Lung (tissue), 12 donors: ENCODE measurements around the gene INTS7. TPM values are rescaled to one million over a fixed set of nuclear protein-coding genes. Genes with fewer than 3 reads are reported as not detected.

Experiments used
- ATAC-seq: fragments of 200-7000 bp; cut with Tn5 transposase; one replicate; pipeline ENCODE4 v1.9.1; 2020; ENCODE audit warnings: moderate number of reproducible peaks; ENCODE audit not compliant: insufficient read depth, low FRiP score
- DNase-seq, 3 donors: peaks; one replicate each; pipeline ENCODE4 v3.0.0-alpha.2; 2013 to 2017
- H3K27ac ChIP-seq, 2 donors: one replicate each; pipeline ENCODE4 v1.5.1; 2013; ENCODE audit warnings: mild to moderate bottlenecking in 2 of 2, moderate library complexity in 2 of 2, control low read depth in 1 of 2, inconsistent platforms in 1 of 2, low read depth in 1 of 2, low read length in 1 of 2
- H3K27me3 ChIP-seq, 3 donors: one replicate each; pipeline ENCODE4 v1.5.1; 2013; ENCODE audit warnings: low read length in 2 of 3; ENCODE audit not compliant: control insufficient read depth in 3 of 3, insufficient read depth in 3 of 3
- H3K36me3 ChIP-seq, 4 donors: one replicate each; pipeline ENCODE4 v1.5.1; 2013; ENCODE audit warnings: low read length in 4 of 4, mild to moderate bottlenecking in 1 of 4, moderate library complexity in 1 of 4; ENCODE audit not compliant: control insufficient read depth in 4 of 4, insufficient read depth in 4 of 4
- H3K4me1 ChIP-seq, 5 donors: one replicate each; pipeline ENCODE4 v1.5.1; 2013; ENCODE audit warnings: low read length in 5 of 5, mild to moderate bottlenecking in 2 of 5, moderate library complexity in 1 of 5; ENCODE audit not compliant: control insufficient read depth in 5 of 5, insufficient read depth in 5 of 5
- H3K4me3 ChIP-seq: one replicate; pipeline ENCODE4 v1.5.1; 2013; ENCODE audit warnings: mild to moderate bottlenecking, control low read depth, moderate library complexity
- H3K9ac ChIP-seq, 2 donors: one replicate each; pipeline ENCODE4 v1.5.1; 2013; ENCODE audit warnings: low read length in 2 of 2, control low read depth in 1 of 2; ENCODE audit not compliant: insufficient read depth in 1 of 2
- H3K9me3 ChIP-seq, 4 donors: one replicate each; pipeline ENCODE4 v1.5.1; 2013; ENCODE audit warnings: low read length in 3 of 4, mild to moderate bottlenecking in 1 of 4, moderate library complexity in 1 of 4; ENCODE audit not compliant: control insufficient read depth in 4 of 4, insufficient read depth in 3 of 4
- WGBS, 2 donors: extraction: QIAGEN DNeasy Blood & Tissue Kit; methylation state at CpG; one replicate each; pipeline ENCODE4 v1.1.7; 2013; 5-methylcytosine and 5-hydroxymethylcytosine counted together
- polyA plus RNA-seq, 2 donors: library from polyadenylated mRNA; stranded (reverse); fragments of 200-250 nt; gene quantifications; one replicate each; pipeline ENCODE4 v1.2.1, GENCODE V29; 2013
- total RNA-seq, 2 donors: library from RNA; depleted of rRNA in 1 of 2; stranded (reverse); fragments of >200 nt in 1 of 2; gene quantifications; one replicate each; pipeline ENCODE4 v1.2.1, GENCODE V29; 2014 to 2021
- TF ChIP-seq, protein P1 (sequence below): IDR thresholded peaks from 2 replicates; pipeline ENCODE4 v1.5.1; 2012; ENCODE audit warnings: mild to moderate bottlenecking; ENCODE audit errors: control extremely low read depth, extremely low read depth
- donor health status: control.
- donor health status: control.
- donor health status: Bipolar disorder and iron deficiency.
- donor health status: healthy.
- donor health status: DM: yes; HTN: yes; CAD: no.

INTS7 gene
- total and polyA plus RNA-seq, 4 donors = 6.4 to 18.9 (median 11.8) TPM

DNA sequence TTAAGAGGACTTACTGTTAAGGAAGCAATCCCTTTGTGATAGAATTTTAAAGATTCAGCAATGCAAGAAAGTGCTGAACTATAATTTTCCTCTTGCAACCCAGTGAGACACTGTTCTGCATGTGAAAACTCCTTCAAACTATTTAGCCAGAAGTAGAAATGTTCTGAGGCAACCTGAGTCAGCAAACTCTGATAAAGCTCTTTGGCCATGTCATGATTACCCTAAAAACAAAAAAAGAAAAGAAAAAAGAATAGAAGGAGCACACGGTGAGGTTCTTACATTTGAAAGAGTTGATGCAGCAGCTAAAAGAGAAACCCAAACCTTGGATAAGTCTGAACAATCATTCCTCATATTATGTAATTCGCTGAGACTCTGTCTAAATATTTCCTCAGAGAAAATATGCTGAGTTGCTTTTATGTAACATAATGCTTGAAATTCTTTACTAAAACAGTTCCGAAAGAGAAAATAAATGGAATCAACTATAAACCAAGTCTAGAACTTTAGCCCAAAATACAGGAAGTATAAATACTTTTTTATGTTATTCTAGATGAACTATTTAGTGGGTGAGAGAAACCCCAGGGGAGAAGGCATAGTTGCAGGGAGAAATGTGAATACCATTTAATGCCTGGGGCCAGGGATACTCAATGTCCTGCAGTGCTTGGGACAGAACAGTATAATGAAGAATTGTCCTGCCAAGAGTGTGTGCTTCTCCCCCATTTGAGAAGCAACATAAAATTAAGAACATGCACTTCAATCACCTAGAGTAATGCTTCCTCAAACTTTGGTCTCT is 60.0 kb downstream of the INTS7 start:
- H3K27ac ChIP-seq = no peak overlapping the region

DNA sequence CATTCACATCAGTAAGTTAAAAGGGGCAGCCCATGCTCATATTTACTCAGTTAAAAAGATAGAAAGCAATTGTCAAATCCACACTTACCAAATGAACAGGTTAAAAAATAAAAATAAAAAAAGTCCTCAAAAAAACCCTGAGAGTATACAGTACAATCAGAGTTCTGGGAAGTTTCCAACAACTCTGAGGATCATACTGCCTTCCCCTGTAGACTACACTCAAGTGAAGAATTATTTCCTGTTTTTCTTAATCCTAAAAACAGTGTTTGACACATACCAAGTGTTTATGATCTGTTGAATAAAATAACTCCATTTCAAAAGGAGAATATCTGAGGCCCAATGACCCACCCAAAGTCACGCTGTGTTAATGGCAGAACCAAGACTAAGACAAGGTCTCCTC is 61.8 kb downstream of the INTS7 start:
- H3K9me3 ChIP-seq = peaks cover 0 to 1% (median 0%) of the 10 kb centered on the region in 4 donors
- H3K4me3 ChIP-seq = no peak overlapping the region
- H3K36me3 ChIP-seq = peaks cover 2 to 10% (median 3%) of the 10 kb centered on the region in 4 donors
- TF ChIP-seq, protein P1, sequence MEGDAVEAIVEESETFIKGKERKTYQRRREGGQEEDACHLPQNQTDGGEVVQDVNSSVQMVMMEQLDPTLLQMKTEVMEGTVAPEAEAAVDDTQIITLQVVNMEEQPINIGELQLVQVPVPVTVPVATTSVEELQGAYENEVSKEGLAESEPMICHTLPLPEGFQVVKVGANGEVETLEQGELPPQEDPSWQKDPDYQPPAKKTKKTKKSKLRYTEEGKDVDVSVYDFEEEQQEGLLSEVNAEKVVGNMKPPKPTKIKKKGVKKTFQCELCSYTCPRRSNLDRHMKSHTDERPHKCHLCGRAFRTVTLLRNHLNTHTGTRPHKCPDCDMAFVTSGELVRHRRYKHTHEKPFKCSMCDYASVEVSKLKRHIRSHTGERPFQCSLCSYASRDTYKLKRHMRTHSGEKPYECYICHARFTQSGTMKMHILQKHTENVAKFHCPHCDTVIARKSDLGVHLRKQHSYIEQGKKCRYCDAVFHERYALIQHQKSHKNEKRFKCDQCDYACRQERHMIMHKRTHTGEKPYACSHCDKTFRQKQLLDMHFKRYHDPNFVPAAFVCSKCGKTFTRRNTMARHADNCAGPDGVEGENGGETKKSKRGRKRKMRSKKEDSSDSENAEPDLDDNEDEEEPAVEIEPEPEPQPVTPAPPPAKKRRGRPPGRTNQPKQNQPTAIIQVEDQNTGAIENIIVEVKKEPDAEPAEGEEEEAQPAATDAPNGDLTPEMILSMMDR = no peak
- no peaks in the 10 kb centered on the region for H3K4me1 ChIP-seq
- H3K27ac ChIP-seq = no peak overlapping the region
- peak in 1 of 3 donors; percentile 20 for DNase-seq
- H3K9ac ChIP-seq = no peak overlapping the region
- 84 to 86% methylated on average over 1 of the region's 1 CpG for WGBS, 2 donors
- ATAC-seq = no peak
- no peaks in the 10 kb centered on the region for H3K27me3 ChIP-seq

More for the DNA sequence above, 60.0 kb downstream of the INTS7 start:
- Histone ChIP-seq H3K36me3 (peaks cover 5 to 12% (median 9%) of the 10 kb centered on the region in 4 donors), H3K9ac (peak overlapping the region in 1 of 2 donors; percentile 26), H3K27me3 (no peaks in the 10 kb centered on the region), H3K4me1 (no peaks in the 10 kb centered on the region), H3K9me3 (peaks cover 0 to 1% (median 0%) of the 10 kb centered on the region in 4 donors), H3K4me3 (no peak overlapping the region)
- ATAC-seq (no peak), DNase-seq (peak in 2 of 3 donors; percentile 22 to 32)
- TF ChIP-seq, protein P1 = no peak
- 51 to 82% methylated on average over 3 of the region's 3 CpGs for WGBS, 2 donors

DNA sequence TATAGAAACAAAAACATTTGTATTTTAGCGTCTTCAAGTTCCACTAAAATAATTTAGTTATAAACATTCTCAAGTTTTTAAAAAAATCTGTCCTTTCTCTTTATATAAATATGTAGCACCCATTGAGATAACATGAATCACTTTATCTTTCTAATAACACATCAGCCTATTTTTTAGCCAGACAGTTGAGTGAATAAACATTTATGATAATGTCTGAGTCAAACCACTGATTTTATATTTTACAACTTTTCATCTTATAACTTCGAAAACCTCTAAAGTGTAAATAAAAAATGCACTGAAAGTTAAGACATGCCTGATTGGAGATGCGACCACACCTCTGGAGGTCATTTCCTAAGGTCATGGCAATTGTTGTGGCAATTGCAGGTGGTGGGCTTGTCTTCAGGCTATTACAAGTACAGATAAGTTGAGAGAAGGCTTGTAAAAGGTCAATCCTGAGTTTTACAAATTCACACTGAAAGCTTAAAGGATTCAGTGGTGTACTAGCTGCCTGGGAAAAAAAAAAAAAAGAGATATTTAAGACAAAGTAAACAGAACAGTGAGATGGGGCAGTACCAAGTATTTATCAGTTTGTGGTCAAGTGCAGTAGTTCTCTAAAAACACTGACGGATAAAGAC is 67.0 kb downstream of the INTS7 start:
- Histone ChIP-seq H3K36me3 (peaks cover 0 to 15% (median 12%) of the 10 kb centered on the region in 4 donors), H3K27me3 (no peaks in the 10 kb centered on the region), H3K4me1 (no peaks in the 10 kb centered on the region), H3K27ac (no peak overlapping the region), H3K4me3 (no peak overlapping the region), H3K9me3 (no peaks in the 10 kb centered on the region), H3K9ac (no peak overlapping the region)
- WGBS, 2 donors = 88 to 90% methylated on average over 4 of the region's 4 CpGs
- DNase-seq (no peak), ATAC-seq (no peak)
- TF ChIP-seq, protein P1 = no peak
